NCI-H146 treated with DMSO at 0.1 percent for 48 hours (cell line): Measurements from ENCODE around the gene LEMD1.

Experiments used
- DNase-seq: peaks from one replicate; lab custom pipeline; 2025; ENCODE audit not compliant: unreplicated experiment; lab: John Stamatoyannopoulos, UW

LEMD1 gene

DNA sequence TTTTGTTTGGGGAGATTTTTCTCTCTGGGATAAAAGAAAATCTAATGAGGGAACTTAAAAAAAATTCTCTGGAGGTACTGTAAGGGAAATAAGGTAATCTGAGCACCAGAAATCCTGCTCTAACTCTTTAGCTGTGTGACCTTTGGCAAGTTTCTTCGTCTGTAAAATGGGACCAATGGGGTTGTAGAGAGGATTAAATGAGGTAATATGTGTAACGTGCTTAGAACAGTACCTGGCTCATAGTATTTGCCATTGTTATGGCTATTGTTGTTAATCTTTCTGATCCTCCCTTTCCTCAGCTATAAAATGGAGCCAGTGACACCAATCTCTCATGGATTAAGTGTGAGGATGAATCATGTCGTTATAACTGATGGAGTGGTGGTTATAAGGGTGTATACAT lies 64.3 kb downstream of the LEMD1 start:
- no peak for DNase-seq

- no peak for DNase-seq
Observed at GRCh38 chr1:205356440-205357139, 65.3 kb downstream of the LEMD1 start, which contains the start of gene KLHDC8A. Gene KLHDC8A (minus strand): TSS chr1:205356922. CDS start chr1:205343604, 13,318 bp downstream.

GRCh38 chr1:205355075-205355453 lies 66.8 kb downstream of the LEMD1 start:
- DNase-seq, result no peak

GRCh38 chr1:205354259-205355074 lies 67.4 kb downstream of the LEMD1 start:
- DNase-seq, result peak; percentile 36

- DNase-seq, result no peak
Observed at GRCh38 chr1:205353612-205354011, 68.2 kb downstream of the LEMD1 start.

DNA sequence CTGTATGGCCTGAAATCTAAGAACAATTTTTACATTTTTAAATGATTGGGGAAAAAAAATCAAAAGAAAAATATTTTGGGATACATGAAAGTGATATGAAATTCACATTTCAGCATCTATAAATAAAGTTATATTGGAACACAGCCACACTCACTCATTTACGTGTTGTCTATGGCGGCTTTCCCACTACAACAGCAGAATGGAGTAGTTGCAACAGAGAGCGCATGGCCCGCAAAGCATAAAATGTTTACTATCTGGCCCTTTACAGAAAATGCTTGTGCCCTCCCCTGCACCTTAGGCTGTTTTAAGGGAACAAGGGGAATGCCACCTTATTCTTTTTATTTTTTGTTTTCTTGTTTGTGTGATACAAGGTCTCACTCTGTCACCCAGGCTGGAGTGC lies 68.7 kb downstream of the LEMD1 start:
- DNase-seq, result no peak

GRCh38 chr1:205351984-205352713 lies 69.7 kb downstream of the LEMD1 start:
- DNase-seq, result peak; percentile 67

- DNase-seq, result no peak
Observed at GRCh38 chr1:205350691-205351141, 71.1 kb downstream of the LEMD1 start.

DNA sequence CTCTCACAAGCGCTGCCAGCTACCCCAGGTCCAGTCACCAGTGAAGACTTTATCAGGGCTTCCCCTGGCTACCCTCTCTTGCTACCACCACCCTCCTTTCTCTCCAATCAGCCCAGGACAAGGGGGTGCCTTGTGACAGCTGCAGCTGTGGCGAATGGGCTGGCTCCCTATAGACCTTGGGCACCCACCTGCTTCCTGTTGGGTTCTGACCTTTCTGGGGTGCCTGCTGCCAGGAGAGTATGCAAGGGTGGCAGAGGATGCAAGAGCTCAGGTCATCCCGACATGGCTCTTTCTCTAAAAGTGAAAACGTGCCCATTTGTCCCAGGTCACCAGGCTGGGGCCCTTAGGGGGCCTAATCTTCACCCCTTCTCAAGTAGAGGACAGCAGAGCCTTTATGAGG lies 71.7 kb downstream of the LEMD1 start:
- DNase-seq, result no peak

- no peak for DNase-seq
Observed at GRCh38 chr1:205348554-205349487, 73.0 kb downstream of the LEMD1 start.

DNA sequence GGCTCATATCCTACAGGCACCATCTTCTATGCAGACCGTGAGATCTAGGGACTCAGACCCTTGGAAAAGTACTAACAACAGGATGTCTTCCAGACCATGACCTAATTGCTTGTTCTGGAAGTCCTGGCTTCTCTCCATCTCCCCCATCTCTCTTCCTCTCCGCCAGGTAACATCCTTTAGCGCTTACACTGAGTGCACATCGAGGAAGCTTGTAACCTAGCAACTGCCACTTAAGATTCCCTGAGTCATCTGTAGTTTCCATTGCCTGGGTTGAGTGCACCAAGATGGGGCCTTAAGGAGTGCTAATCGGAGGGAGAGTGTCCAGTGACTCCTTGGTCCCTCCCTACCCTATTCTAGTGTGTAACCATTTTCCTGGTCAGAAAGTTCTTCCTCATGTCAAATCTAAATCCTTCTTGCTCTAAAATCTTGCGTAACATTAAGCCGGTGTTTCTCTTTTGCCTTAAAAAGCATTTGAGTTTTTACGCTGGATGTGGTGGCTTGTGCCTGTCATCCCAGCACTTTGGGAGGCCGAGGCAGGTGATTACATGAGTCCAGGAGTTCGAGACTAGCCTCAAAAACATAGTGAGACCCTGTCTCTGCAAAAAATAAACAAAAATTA lies 74.8 kb downstream of the LEMD1 start:
- DNase-seq, result no peak

DNA sequence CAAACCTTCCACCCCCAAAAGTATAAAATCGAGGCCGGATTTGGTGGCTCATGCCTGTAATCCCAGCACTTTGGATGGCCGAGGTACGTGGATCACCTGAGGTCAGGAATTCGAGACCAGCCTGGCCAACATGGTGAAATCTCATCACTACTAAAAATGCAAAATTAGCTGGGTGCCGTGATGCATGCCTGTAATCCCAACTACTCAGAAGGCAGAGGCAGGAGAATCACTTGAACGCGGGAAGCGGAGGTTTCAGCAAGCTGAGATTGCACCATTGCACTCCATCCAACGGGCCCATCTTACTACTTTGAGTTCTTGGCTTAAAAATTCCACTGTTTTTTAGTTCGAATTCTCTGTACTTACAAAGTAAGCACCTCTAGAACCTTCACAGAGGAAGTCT lies 76.1 kb downstream of the LEMD1 start:
- DNase-seq, result no peak

GRCh38 chr1:205344066-205344928 lies 77.6 kb downstream of the LEMD1 start:
- DNase-seq, result peak; percentile 69

- no peak for DNase-seq
Observed at GRCh38 chr1:205343431-205344065, 78.3 kb downstream of the LEMD1 start.

- no peak for DNase-seq
Observed at GRCh38 chr1:205342986-205343385, 78.9 kb downstream of the LEMD1 start.

- DNase-seq, result no peak
Observed at GRCh38 chr1:205340676-205341075, 81.2 kb downstream of the LEMD1 start.

DNA sequence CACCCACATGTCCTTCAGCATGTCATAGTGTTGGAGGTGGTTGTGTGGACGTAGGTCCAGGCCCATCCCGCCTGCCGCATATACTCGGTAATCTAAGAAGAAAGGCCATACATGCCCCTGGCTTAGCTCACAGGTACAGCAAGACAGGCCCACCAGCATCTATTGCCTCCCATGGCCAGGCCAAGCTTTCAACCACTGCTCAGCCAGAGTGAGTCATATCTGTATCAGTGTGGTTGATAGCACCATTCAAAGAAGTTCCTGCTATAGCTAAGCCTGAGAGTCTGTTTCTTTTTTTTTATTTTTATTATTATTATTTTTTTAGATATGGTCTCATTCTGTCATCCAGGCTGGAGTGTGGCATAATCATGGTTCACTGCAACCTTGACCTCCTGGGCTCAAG lies 82.1 kb downstream of the LEMD1 start:
- DNase-seq, result no peak

GRCh38 chr1:205339197-205339702 lies 82.6 kb downstream of the LEMD1 start:
- DNase-seq, result no peak
